WI38 (cell line): ENCODE data around the gene EIF5.

ENCODE experiments used
- H3K4me3 ChIP-seq: 2 replicates; pipeline ENCODE4 v1.5.1; 2011; ENCODE audit warnings: low read depth, mild to moderate bottlenecking, control low read depth, low read length
- TF ChIP-seq, protein P1 (sequence below): IDR thresholded peaks from 2 replicates; pipeline ENCODE4 v1.5.1; 2012; ENCODE audit warnings: low read depth, mild to moderate bottlenecking, control low read depth, low read length

The EIF5 gene

DNA sequence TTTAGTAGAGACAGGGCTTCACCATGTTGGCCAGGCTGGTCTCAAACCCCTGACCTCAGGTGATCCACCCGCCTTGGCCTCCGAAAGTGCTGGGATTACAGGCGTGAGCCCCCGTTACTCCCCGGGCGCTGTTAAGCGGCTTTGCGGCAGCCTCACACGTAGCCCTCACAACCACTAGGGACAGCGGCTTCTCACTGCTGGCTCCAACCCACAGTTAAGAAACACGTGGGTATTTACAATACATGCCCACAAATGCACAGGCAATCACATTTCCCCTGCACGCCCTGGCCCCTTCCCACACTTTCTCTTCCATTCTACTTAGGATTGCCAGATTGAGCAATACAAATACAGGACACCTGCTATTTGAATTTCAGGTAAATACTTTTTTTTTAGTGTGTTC is 37.0 kb upstream of the EIF5 start:
- TF ChIP-seq, protein P1, sequence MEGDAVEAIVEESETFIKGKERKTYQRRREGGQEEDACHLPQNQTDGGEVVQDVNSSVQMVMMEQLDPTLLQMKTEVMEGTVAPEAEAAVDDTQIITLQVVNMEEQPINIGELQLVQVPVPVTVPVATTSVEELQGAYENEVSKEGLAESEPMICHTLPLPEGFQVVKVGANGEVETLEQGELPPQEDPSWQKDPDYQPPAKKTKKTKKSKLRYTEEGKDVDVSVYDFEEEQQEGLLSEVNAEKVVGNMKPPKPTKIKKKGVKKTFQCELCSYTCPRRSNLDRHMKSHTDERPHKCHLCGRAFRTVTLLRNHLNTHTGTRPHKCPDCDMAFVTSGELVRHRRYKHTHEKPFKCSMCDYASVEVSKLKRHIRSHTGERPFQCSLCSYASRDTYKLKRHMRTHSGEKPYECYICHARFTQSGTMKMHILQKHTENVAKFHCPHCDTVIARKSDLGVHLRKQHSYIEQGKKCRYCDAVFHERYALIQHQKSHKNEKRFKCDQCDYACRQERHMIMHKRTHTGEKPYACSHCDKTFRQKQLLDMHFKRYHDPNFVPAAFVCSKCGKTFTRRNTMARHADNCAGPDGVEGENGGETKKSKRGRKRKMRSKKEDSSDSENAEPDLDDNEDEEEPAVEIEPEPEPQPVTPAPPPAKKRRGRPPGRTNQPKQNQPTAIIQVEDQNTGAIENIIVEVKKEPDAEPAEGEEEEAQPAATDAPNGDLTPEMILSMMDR: no peak

DNA sequence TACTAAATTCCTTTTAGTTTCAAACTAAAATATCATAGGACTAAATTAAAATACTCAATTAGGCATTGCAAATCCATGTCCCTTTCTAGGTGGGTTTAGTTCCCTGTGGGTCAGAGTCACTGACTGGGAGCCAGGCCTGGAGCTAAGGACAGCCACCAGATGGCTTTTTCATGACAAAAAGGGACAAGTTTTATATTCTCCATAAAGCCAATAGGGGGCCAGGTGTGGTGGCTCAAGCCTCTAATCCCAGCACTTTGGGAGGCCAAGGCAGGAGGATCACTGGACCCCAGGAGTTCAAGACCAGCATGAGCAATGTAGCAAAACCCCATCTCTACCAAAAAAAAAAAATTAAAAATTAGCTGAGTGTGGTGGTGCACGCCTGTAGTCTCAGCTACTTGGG is 35.4 kb upstream of the EIF5 start:
- TF ChIP-seq, protein P1: no peak

More for the DNA sequence above, 37.0 kb upstream of the EIF5 start:
- no peak overlapping the region for H3K4me3 ChIP-seq

DNA sequence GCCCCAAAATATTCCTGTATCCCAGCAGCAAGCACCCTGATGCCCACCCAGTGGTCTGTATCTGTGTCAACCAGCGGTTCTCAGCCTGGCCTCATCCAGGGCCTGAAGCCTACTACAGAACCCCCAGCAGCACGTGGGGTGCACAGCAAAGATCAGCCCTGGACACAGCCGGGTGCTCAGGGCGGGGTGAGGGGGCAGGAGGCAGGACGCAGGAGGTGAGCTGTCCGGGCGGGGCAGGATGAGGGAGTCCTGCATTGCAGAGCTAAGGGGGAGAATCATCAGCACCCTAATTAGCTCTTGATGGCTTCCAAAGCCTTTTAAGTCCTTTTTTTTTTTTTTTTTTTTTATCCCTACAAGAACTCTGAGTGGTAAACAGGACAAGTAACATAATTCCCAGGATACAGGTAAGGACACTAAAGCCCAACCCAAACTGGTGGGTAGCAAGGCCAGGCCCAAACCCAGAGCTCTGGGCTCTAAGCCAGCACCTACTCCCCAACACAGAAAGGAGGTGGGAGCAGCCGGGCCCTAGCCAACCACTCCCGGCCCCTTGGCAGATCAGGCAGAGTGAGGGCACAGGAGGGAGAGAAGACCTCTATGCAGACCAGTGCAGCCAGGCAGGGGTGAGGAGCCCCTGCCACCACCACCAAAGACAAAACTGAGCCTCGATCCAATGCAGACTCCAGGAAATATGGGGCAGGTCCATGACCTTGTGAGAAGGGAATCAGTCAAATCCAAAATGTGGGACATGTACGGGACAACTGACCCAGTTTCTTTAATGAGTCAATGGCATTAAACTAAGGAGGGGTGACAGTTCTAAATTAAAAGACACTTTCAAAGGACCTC is 32.3 kb upstream of the EIF5 start:
- TF ChIP-seq, protein P1: no peak
- H3K4me3 ChIP-seq: no peak overlapping the region

More for the DNA sequence above, 35.4 kb upstream of the EIF5 start:
- no peak overlapping the region for H3K4me3 ChIP-seq

DNA sequence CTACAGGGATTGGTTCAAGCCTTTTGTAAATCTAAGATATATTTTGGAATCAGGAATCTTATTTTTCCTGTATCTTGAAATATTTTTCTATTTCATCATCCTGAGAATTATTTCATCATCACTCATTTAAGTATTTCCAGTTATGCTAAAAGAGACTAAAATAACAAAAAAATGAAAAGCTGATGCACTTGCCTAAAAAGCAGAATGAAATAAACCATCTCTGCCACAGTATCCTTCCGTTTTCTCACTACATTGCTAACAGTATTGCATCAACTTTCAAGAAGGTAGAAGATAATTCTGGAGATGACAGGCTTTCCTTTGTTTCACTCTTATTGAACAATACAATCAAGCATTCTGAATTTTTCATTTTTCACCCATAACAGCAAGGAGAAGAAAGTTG is 31.1 kb upstream of the EIF5 start:
- H3K4me3 ChIP-seq: no peak overlapping the region
- TF ChIP-seq, protein P1: no peak

DNA sequence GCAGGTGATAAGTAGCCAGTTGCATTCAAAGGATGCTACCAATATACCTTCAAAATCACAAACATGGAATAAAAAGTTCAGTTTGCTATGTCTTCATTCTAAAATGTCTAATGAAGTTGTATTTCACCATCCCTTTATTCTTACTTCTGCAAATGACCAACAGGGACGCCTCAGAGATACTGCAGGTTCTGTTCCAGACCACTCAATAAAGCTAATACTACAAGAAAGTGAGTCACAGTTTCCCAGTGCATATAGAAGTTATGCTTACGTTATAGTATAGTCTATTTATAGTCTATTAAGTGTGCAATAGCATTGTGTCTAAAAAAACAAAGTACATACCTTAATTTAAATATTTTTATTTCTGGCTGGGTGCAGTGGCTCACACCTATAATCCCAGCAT is 29.3 kb upstream of the EIF5 start:
- TF ChIP-seq, protein P1: no peak
- no peak overlapping the region for H3K4me3 ChIP-seq

DNA sequence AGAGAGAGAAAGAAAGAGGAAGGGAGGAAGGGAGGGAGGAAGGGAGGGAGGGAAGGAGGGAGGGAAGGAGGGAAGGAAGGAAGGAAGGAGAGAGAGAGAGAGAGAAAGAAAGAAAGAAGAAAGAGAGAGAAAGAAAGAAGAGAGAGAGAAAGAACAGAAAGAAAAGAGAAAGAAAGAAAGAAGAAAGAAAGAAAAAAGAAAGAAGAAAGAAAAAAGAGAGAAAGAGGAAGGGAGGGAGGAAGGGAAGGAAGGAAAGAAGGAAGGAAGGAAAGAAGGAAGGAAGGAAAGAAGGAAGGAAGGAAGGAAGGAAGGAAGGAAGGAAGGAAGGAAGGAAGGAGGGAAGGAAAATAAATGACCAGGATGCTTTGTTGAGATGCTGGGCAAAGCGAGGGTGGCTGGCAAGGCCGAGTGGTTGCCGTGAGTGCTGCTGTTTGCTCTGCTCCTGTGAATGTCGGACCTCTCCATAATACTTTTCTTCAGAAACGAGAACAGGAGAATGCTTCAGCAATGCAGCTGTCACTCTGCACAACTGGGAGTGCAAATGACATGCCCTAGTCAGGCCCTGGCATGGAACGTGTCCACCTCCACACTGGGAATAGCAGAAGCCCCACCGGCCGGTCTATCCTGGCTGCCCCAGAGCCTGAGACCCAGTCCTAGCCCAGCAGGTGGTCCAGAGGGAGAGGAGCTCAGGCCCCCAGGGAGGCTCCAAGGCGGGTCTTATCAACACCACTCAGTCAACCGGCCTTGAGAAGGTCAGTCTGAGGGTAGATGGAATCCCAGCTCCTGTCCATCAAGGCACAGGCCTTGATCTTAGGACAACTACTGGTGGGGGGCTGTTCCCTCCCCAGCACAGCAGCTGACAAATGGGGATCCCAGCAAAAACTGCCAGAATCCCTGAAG is 25.1 kb upstream of the EIF5 start:
- TF ChIP-seq, protein P1: no peak

More for the DNA sequence above, 25.1 kb upstream of the EIF5 start:
- H3K4me3 ChIP-seq: no peak overlapping the region
